GM08714 (cell line): Measurements from ENCODE around the gene RHBDF1.
"Not testable (repeated sequence)": the region's sequence is repeated elsewhere in the genome, so short reads cannot be mapped to it uniquely, and the experiment has no call there.

Experiments used
- H3K4me3 ChIP-seq: fragments of 200-500 bp; sonication (Bioruptor generic); 2 replicates; pipeline ENCODE4 v1.5.1; 2014; ENCODE audit warnings: mild to moderate bottlenecking, low read length, inconsistent platforms
- ZNF274 ChIP-seq: IDR thresholded peaks from 2 replicates; pipeline ENCODE4 v1.6.1; 2012; ENCODE audit warnings: mild to moderate bottlenecking, low read depth, low read length

The RHBDF1 gene

DNA sequence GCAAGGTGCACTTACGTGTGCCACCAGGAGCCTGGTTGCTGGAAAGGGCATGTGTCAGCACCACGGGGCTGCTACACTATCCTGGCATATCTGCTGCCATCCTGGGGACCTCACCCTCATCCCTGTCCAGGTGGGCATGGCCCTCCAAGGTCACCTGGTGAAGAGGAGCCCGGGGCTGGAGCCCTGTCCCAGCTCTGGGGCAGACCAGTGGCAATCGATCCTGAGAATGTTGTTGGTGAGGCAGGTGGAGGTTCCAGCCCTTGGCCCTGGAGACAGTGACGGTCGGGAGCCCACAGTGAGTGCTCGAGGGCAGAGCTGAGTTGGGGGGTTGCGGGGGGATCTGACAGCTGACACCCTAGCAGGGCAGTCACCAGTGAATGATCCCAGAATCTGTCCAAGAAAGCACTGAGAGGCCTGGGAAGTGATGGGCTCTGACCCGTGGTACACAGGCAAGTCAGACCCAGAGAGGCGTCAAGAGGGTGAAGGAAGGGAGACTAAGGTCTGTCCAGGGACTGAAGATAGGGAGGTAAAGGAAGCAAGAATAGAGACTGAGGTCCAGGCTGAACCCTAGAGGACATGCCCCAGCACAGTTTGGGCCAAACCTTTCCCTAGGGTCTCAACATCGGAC lies 36.6 kb downstream of the RHBDF1 start:
- TF ChIP-seq ZNF274 = no peak
- H3K4me3 ChIP-seq = no peak overlapping the region

- no peak for TF ChIP-seq ZNF274
- H3K4me3 ChIP-seq = no peak overlapping the region
Observed at GRCh38 chr16:35011-35677, 37.3 kb downstream of the RHBDF1 start.

GRCh38 chr16:34648-34987 lies 37.8 kb downstream of the RHBDF1 start:
- H3K4me3 ChIP-seq = no peak overlapping the region
- TF ChIP-seq ZNF274 = no peak

GRCh38 chr16:33877-34647 lies 38.4 kb downstream of the RHBDF1 start:
- TF ChIP-seq ZNF274 = no peak
- no peak overlapping the region for H3K4me3 ChIP-seq

- not testable (repeated sequence) for H3K4me3 ChIP-seq
Observed at GRCh38 chr16:33154-33876, 39.1 kb downstream of the RHBDF1 start.

- not testable (repeated sequence) for H3K4me3 ChIP-seq
Observed at GRCh38 chr16:30627-31026, 41.8 kb downstream of the RHBDF1 start.

DNA sequence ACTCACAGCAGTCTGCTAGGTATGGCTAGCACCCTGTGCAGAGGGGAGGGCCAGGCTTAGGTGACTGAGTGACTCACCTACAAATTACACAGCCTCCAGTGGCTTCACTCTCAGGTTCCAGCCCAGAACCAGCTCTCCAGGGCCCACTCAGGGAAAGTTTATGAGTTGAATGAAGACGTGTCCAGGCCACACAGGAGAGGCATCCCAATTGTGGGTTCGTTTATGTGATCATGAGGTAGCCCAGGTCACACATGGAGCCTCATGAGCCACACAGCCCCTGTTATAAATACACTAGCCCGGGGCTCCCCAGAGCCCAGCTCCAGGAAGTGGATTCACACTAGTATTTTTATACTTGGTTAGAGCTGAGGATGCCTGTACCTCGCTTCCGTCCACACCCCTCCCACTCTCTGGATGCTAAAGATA lies 46.5 kb downstream of the RHBDF1 start:
- not testable (repeated sequence) for H3K4me3 ChIP-seq

GRCh38 chr16:24151-24550 lies 48.3 kb downstream of the RHBDF1 start:
- not testable (repeated sequence) for H3K4me3 ChIP-seq

- H3K4me3 ChIP-seq = not testable (repeated sequence)
Observed at GRCh38 chr16:20886-21285, 51.5 kb downstream of the RHBDF1 start.

- H3K4me3 ChIP-seq = not testable (repeated sequence)
Observed at GRCh38 chr16:17062-17765, 55.2 kb downstream of the RHBDF1 start.

- H3K4me3 ChIP-seq = not testable (repeated sequence)
Observed at GRCh38 chr16:10772-11171, 61.7 kb downstream of the RHBDF1 start.

DNA sequence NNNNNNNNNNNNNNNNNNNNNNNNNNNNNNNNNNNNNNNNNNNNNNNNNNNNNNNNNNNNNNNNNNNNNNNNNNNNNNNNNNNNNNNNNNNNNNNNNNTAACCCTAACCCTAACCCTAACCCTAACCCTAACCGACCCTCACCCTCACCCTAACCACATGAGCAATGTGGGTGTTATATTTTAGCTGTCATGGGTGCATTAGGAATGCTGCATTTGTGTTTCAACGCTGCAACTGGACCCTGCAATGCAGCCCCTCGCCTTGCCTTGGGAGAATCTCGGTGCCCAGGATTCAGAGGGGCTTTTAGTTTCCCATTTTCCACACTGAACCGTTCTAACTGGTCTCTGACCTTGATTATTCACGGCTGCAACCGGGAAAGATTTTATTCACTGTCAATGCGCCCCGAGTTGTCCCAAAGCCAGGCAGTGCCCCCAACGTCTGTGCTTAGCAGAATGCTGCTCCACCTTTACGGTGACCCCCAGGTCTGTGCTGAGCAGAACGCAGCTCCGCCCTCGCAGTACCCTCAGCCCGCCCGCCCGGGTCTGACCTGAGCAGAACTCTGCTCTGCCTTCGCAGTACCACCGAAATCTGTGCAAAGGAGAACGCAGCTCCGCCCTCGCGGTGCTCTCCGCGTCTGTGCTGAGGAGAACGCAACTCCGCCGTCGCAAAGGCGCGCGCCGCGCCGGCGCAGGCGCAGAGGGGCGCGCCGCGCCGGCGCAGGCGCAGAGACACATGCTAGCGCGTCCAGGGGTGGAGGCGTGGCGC lies 62.3 kb downstream of the RHBDF1 start:
- H3K4me3 ChIP-seq = peak overlapping the region; percentile 95; the same call in 1 of the 2 replicates
- no peak for TF ChIP-seq ZNF274
